ENCODE measurements around the gene FTSJ3. TPM values are rescaled to one million over a fixed set of nuclear protein-coding genes. Genes with fewer than 3 reads are reported as not detected.

FTSJ3 gene
- total and polyA plus RNA-seq, 2 of the 13 experiments (the other 11 are each of a cell fraction or from before 2014, with no cell fraction given), result 26.0 to 64.2 TPM

DNA sequence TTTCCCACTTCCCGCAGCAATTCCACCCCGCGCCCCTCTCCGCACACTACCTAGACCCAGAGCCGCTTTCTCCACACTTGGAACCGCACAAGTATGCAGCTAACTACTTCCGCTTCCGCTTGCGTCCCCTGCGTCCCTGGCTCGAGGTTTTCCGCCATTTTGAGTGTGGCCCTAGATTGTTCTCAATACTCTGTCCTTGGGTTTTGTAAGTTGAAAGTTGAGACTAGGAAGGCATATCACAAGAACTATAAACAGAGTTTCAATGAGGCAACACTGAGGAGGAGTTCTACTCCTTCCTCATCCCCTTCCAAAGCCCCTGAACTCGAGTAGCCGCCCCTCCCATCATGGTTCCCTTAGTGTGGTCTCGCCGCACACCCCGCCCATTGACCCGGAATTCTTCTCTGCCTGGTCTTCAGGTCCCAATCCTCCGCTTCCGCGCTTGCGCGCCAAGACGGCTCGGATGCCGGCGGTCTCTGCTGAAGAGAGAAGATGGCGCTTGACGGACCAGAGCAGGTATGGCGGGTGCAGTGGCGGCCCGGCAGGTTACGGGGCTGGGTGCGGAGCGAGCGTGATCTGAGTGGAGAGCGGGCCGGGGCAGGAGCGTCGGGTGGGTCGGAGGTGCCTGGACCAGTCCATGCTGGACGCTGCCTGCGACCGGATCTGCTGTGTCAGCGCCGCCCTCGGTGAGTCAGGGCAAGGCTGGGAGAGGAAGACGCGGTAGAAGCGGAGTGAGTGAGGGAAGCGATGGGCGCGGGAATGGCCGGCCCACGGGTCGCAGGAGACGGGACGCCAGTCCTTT lies at the start of gene FTSJ3, which contains the start of gene PSMC5 (continued):
- TF ChIP-seq, protein P1, sequence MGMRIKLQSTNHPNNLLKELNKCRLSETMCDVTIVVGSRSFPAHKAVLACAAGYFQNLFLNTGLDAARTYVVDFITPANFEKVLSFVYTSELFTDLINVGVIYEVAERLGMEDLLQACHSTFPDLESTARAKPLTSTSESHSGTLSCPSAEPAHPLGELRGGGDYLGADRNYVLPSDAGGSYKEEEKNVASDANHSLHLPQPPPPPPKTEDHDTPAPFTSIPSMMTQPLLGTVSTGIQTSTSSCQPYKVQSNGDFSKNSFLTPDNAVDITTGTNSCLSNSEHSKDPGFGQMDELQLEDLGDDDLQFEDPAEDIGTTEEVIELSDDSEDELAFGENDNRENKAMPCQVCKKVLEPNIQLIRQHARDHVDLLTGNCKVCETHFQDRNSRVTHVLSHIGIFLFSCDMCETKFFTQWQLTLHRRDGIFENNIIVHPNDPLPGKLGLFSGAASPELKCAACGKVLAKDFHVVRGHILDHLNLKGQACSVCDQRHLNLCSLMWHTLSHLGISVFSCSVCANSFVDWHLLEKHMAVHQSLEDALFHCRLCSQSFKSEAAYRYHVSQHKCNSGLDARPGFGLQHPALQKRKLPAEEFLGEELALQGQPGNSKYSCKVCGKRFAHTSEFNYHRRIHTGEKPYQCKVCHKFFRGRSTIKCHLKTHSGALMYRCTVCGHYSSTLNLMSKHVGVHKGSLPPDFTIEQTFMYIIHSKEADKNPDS (CRISPR knock-in tag; IDR thresholded peaks at IDR 0.05), result peak; percentile 54; the same call in 1 of the 2 replicates
- TF ChIP-seq ZNF747 (CRISPR knock-in tag; IDR thresholded peaks at IDR 0.05; ENCODE audit: borderline replicate concordance), result no peak
- TF ChIP-seq ZNF816 (CRISPR knock-in tag; IDR thresholded peaks at IDR 0.05; ENCODE audit: borderline replicate concordance), result no peak
- TF ChIP-seq, protein P2, sequence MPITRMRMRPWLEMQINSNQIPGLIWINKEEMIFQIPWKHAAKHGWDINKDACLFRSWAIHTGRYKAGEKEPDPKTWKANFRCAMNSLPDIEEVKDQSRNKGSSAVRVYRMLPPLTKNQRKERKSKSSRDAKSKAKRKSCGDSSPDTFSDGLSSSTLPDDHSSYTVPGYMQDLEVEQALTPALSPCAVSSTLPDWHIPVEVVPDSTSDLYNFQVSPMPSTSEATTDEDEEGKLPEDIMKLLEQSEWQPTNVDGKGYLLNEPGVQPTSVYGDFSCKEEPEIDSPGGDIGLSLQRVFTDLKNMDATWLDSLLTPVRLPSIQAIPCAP (CRISPR knock-in tag; IDR thresholded peaks at IDR 0.05; ENCODE audit: low read depth), result peak; percentile 45; the same call in 1 of the 2 replicates
- no peak for TF ChIP-seq RNF2 (conservative IDR thresholded peaks at IDR 0.05; ENCODE audit: low read depth)
- TF ChIP-seq, protein P3, sequence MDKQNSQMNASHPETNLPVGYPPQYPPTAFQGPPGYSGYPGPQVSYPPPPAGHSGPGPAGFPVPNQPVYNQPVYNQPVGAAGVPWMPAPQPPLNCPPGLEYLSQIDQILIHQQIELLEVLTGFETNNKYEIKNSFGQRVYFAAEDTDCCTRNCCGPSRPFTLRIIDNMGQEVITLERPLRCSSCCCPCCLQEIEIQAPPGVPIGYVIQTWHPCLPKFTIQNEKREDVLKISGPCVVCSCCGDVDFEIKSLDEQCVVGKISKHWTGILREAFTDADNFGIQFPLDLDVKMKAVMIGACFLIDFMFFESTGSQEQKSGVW (CRISPR knock-in tag; IDR thresholded peaks at IDR 0.05; ENCODE audit: borderline replicate concordance), result no peak
- TF ChIP-seq ATF1 (CRISPR knock-in tag; IDR thresholded peaks at IDR 0.05), result peak; percentile 91
- no peak for TF ChIP-seq ZNF839 (CRISPR knock-in tag; IDR thresholded peaks at IDR 0.05; ENCODE audit: borderline replicate concordance)
- TF ChIP-seq GATAD1 (CRISPR knock-in tag; IDR thresholded peaks at IDR 0.05), result peak; percentile 92
- TF ChIP-seq ZNF740 (CRISPR knock-in tag; IDR thresholded peaks at IDR 0.05), result peak; percentile 68
- peak; percentile 66 for TF ChIP-seq CBX5 (CRISPR knock-in tag; IDR thresholded peaks at IDR 0.05; ENCODE audit: borderline replicate concordance)
- TF ChIP-seq SKIL (CRISPR knock-in tag; IDR thresholded peaks at IDR 0.05; ENCODE audit: borderline replicate concordance), result no peak
- peak; percentile 83; the same call in 1 of the 2 replicates for TF ChIP-seq HBP1 (CRISPR knock-in tag; IDR thresholded peaks at IDR 0.05; ENCODE audit: low read depth)
- TF ChIP-seq IKZF4 (CRISPR knock-in tag; IDR thresholded peaks at IDR 0.05; ENCODE audit: borderline replicate concordance, low read depth, not compliant biosample characterization), result peak; percentile 72
- peak; percentile 92 for TF ChIP-seq AHR (CRISPR knock-in tag; IDR thresholded peaks at IDR 0.05)
- TF ChIP-seq BRCA1 (CRISPR knock-in tag; IDR thresholded peaks at IDR 0.05), result peak; percentile 83
- no peak for TF ChIP-seq ARID3A (IDR thresholded peaks at IDR 0.05; ENCODE audit: low read depth, low read length)
- TF ChIP-seq ZSCAN20 (CRISPR knock-in tag; IDR thresholded peaks at IDR 0.05; ENCODE audit: borderline replicate concordance), result 0 out of 2 replicates have a peak, but pooled peaks have one; percentile 93
- peak; percentile 78; the same call in 1 of the 2 replicates for TF ChIP-seq ELF3 (CRISPR knock-in tag; IDR thresholded peaks at IDR 0.05)

Data from HepG2 (cell line).